Measurements from ENCODE around the gene TOX2. TPM values are rescaled to one million over a fixed set of nuclear protein-coding genes. Genes with fewer than 3 reads are reported as not detected.

TOX2 gene
- total RNA-seq, 1 experiment from 2014 or later = 1.7 TPM

DNA sequence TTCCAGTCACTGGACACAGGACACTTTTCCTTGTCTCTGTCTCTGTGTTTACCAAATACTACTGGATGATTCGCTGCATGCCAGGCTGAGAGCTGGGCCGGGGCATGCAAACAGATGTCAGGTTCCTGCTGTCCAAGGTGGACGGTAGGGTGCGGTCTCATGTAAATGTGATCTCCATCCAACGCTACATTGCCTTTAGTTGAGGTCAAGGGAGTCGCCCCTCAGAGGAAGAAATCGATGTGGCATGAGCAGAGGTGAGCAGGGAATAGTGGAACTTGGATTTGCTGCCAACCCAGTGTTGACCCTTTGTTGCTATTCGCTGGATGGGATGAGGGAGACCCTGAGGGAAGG, 9.8 kb upstream of the TOX2 start:
- Histone ChIP-seq H4K8ac (replicated peaks; ENCODE audit: insufficient read length, low read depth, low read length) (no peak overlapping the region), H3K14ac (ENCODE audit: insufficient read depth, low read length) (no peak overlapping the region), H2BK20ac (ENCODE audit: low read depth, low read length, poor library complexity, severe bottlenecking) (no peak overlapping the region), H3K9me3 (ENCODE audit: control insufficient read depth, low read depth, low read length) (no peaks in the 10 kb centered on the region), H2BK120ac (ENCODE audit: low read depth, low read length, poor library complexity, severe bottlenecking) (no peak overlapping the region), H3K79me2 (ENCODE audit: insufficient read depth, low read length) (no peaks in the 10 kb centered on the region), H4K20me1 (ENCODE audit: control insufficient read depth, insufficient read depth, insufficient read length) (no peaks in the 10 kb centered on the region), H2AK5ac (ENCODE audit: insufficient read length, low read length) (no peak overlapping the region), H3K56ac (ENCODE audit: insufficient read length, low read depth, low read length) (no peak overlapping the region), H3K23ac (ENCODE audit: insufficient read length, low read depth, low read length) (no peak overlapping the region), H3K27ac (ENCODE audit: insufficient read length, low read depth, low read length) (no peak overlapping the region), H3K4ac (ENCODE audit: low read depth, low read length) (no peak overlapping the region), H3K79me1 (ENCODE audit: insufficient read depth, low read depth, low read length, poor library complexity, severe bottlenecking) (no peaks in the 10 kb centered on the region), H2BK12ac (ENCODE audit: insufficient read length, low read depth, low read length) (no peak overlapping the region), H3T11ph (ENCODE audit: low read length) (no peak overlapping the region), H2AFZ (ENCODE audit: low read length) (no peak overlapping the region), H3K4me2 (ENCODE audit: insufficient read depth, insufficient read length, low read length) (no peak overlapping the region), H4K91ac (ENCODE audit: insufficient read length, low read depth, low read length) (no peak overlapping the region), H3K9ac (ENCODE audit: extremely low read depth, insufficient read length, low read length) (no peak overlapping the region), H2BK5ac (ENCODE audit: insufficient read length, low read length) (no peak overlapping the region), H3K27me3 (ENCODE audit: insufficient read depth, low read length) (no peaks in the 10 kb centered on the region), H3K4me1 (ENCODE audit: insufficient read depth, low read length) (no peaks in the 10 kb centered on the region), H3K23me2 (ENCODE audit: insufficient read length, low read depth, low read length, poor library complexity, severe bottlenecking) (no peaks in the 10 kb centered on the region), H4K5ac (ENCODE audit: insufficient read length, low read depth, low read length) (no peak overlapping the region), H3K18ac (ENCODE audit: insufficient read length, low read depth, low read length) (no peak overlapping the region), H2BK15ac (ENCODE audit: low read depth, low read length) (no peak overlapping the region)
- no peak for DNase-seq
- peaks cover 20 to 33% of the 10 kb centered on the region in 2 experiments for H3K4me1 Mint-ChIP-seq
- H3K36me3 Mint-ChIP-seq (ENCODE audit: insufficient read depth in 1 of 3, low read depth in 3 of 3) = peaks cover 0 to 11% (median 2%) of the 10 kb centered on the region in 3 experiments; a peak in 4 of 7 replicates
- H3K27me3 Mint-ChIP-seq (ENCODE audit: low read depth) = peaks cover 12% of the 10 kb centered on the region
- H3K27ac Mint-ChIP-seq = peak overlapping the region in 1 of 3 experiments; percentile 25; a peak in 1 of 7 replicates
- no peak for TF ChIP-seq CTCF (conservative IDR thresholded peaks at IDR 0.05)
- no peak overlapping the region for H3K4me3 Mint-ChIP-seq
- WGBS (ENCODE audit: extremely low coverage, insufficient read length, low lambda C conversion rate) = no CpG with 5 or more reads among the region's 8 CpGs
- peaks cover 10 to 15% of the 10 kb centered on the region in 2 experiments for H3K9me3 Mint-ChIP-seq
